Gastroesophageal sphincter (tissue), 4 donors: Measurements from ENCODE around the gene DNALI1. TPM values are rescaled to one million over a fixed set of nuclear protein-coding genes. Genes with fewer than 3 reads are reported as not detected.

Experiments used
- ATAC-seq: fragments of 150-250 bp; one replicate; pipeline ENCODE4 v1.9.1; 2016; ENCODE audit warnings: mild to moderate bottlenecking, moderate library complexity
- H3K27ac ChIP-seq, 4 donors: fragments of 200-600 bp; sonication (generic) in 3 of 4; 1 replicate in 3 of 4; 2 replicates in 1 of 4; pipeline ENCODE4 v1.5.1; 2016 to 2019
- H3K27me3 ChIP-seq: fragments of 200-600 bp; sonication (generic); one replicate; pipeline ENCODE4 v1.5.1; 2019
- H3K36me3 ChIP-seq, 2 donors: fragments of 200-600 bp; sonication (generic); one replicate each; pipeline ENCODE4 v1.5.1; 2019; ENCODE audit warnings: control low read depth in 1 of 2
- H3K4me1 ChIP-seq, 3 donors: fragments of 200-600 bp; sonication (generic); 1 replicate in 2 of 3; 2 replicates in 1 of 3; pipeline ENCODE4 v1.5.1; 2016 to 2019; ENCODE audit warnings: control low read depth in 2 of 3
- H3K4me3 ChIP-seq, 2 donors: fragments of 200-600 bp; sonication (generic); one replicate each; pipeline ENCODE4 v1.5.1; 2019; ENCODE audit warnings: mild to moderate bottlenecking in 1 of 2, moderate library complexity in 1 of 2
- H3K9me3 ChIP-seq, 3 donors: fragments of 200-600 bp; sonication (generic); one replicate each; pipeline ENCODE4 v1.5.1; 2017 to 2019; ENCODE audit warnings: control low read depth in 2 of 3
- CTCF ChIP-seq, 4 experiments: fragments of 200-600 bp in 2 of 4; fragments of 450-650 bp in 2 of 4; sonication (generic) in 1 of 4; IDR thresholded peaks; one replicate each; pipeline ENCODE4 v1.5.1; 2017 to 2019; ENCODE audit warnings: antibody characterized with exemption in 4 of 4, mild to moderate bottlenecking in 2 of 4, moderate library complexity in 2 of 4
- EP300 ChIP-seq: sonication (generic); formaldehyde crosslinking; IDR thresholded peaks from one replicate; pipeline ENCODE4 v1.6.1; 2017; ENCODE audit warnings: antibody characterized with exemption, mild to moderate bottlenecking
- POLR2A ChIP-seq, 2 donors: fragments of 450-650 bp; IDR thresholded peaks; one replicate each; pipeline ENCODE4 v1.6.1; 2017; ENCODE audit warnings: antibody characterized with exemption in 2 of 2, mild to moderate bottlenecking in 2 of 2, moderate library complexity in 1 of 2
- POLR2AphosphoS5 ChIP-seq: sonication (generic); formaldehyde crosslinking; IDR thresholded peaks from one replicate; pipeline ENCODE4 v1.6.1; 2017; ENCODE audit warnings: antibody characterized with exemption
- WGBS, 2 donors: methylation state at CpG; one replicate each; pipeline ENCODE4 v1.1.5; 2018; ENCODE audit warnings: low coverage in 1 of 2; 5-methylcytosine and 5-hydroxymethylcytosine counted together
- small RNA-seq, 4 donors: library from RNA; depleted of rRNA; stranded (forward); fragments of <200 nt; gene quantifications; one replicate each; pipeline ENCODE3, GENCODE V24; 2016
- total RNA-seq, 4 donors: library from RNA; depleted of rRNA; stranded (reverse); fragments of >200 nt; gene quantifications; one replicate each; pipeline ENCODE4 v1.1.0, GENCODE V29; 2016

Gene DNALI1
- total RNA-seq, 4 donors from 2014 or later, result 10.2 to 15.7 (median 12.6) TPM

- H3K27ac ChIP-seq, result no peak overlapping the region
- H3K27me3 ChIP-seq, result peaks cover 25% of the 10 kb centered on the region
- no peaks in the 10 kb centered on the region for H3K9me3 ChIP-seq
- ATAC-seq, result no peak
- H3K4me1 ChIP-seq, result no peaks in the 10 kb centered on the region
- H3K4me3 ChIP-seq, result no peak overlapping the region
- TF ChIP-seq EP300 (no peak), POLR2A (IDR thresholded peaks at IDR 0.05) (no peak)
- WGBS, 2 donors, result 27% methylated on average over 2 of the region's 2 CpGs
- no peaks in the 10 kb centered on the region for H3K36me3 ChIP-seq
Observed at GRCh38 chr1:37609002-37609401, 52.3 kb downstream of the DNALI1 start.

- ATAC-seq, result no peak
- H3K27ac ChIP-seq, result no peak overlapping the region
- H3K27me3 ChIP-seq, result peaks cover 35% of the 10 kb centered on the region
- H3K9me3 ChIP-seq, result no peaks in the 10 kb centered on the region
- no peaks in the 10 kb centered on the region for H3K4me1 ChIP-seq
- no peak for TF ChIP-seq POLR2AphosphoS5
- TF ChIP-seq EP300, result no peak
- no peak for TF ChIP-seq POLR2A (IDR thresholded peaks at IDR 0.05)
- no peak for TF ChIP-seq CTCF (IDR thresholded peaks at IDR 0.05)
- WGBS, 2 donors, result 62 to 92% methylated on average over 2 of the region's 2 CpGs
- H3K36me3 ChIP-seq, result no peaks in the 10 kb centered on the region
- no peak overlapping the region for H3K4me3 ChIP-seq
Observed at GRCh38 chr1:37609994-37610393, 53.3 kb downstream of the DNALI1 start.

- H3K4me3 ChIP-seq, result no peak overlapping the region
- H3K27me3 ChIP-seq, result peaks cover 52% of the 10 kb centered on the region
- no peak for TF ChIP-seq CTCF (IDR thresholded peaks at IDR 0.05)
- no peak for TF ChIP-seq POLR2AphosphoS5
- TF ChIP-seq POLR2A (IDR thresholded peaks at IDR 0.05), result no peak
- TF ChIP-seq EP300, result no peak
- ATAC-seq, result no peak
- H3K4me1 ChIP-seq, result no peaks in the 10 kb centered on the region
- no peak overlapping the region for H3K27ac ChIP-seq
- no peaks in the 10 kb centered on the region for H3K9me3 ChIP-seq
- H3K36me3 ChIP-seq, result no peaks in the 10 kb centered on the region
- WGBS, 2 donors, result 0 to 70% methylated on average over 1 to 3 of the region's 4 CpGs
Observed at GRCh38 chr1:37612186-37612585, 55.4 kb downstream of the DNALI1 start.

GRCh38 chr1:37614105-37614504 is 57.4 kb downstream of the DNALI1 start:
- no peak for ATAC-seq
- peaks cover 61% of the 10 kb centered on the region for H3K27me3 ChIP-seq
- no peak overlapping the region for H3K4me3 ChIP-seq
- H3K27ac ChIP-seq, result no peak overlapping the region
- H3K36me3 ChIP-seq, result no peaks in the 10 kb centered on the region
- no peaks in the 10 kb centered on the region for H3K9me3 ChIP-seq
- TF ChIP-seq POLR2AphosphoS5 (no peak), CTCF (IDR thresholded peaks at IDR 0.05) (no peak), POLR2A (IDR thresholded peaks at IDR 0.05) (no peak), EP300 (no peak)
- no peaks in the 10 kb centered on the region for H3K4me1 ChIP-seq
- no CpG with 5 or more reads among the region's 5 CpGs for WGBS, 2 donors

- H3K36me3 ChIP-seq, result no peaks in the 10 kb centered on the region
- ATAC-seq, result no peak
- WGBS, 2 donors, result 68% methylated on average over 6 of the region's 14 CpGs; no CpG with 5 or more reads in 1 of the 2 donors
- no peaks in the 10 kb centered on the region for H3K4me1 ChIP-seq
- no peak overlapping the region for H3K27ac ChIP-seq
- no peaks in the 10 kb centered on the region for H3K9me3 ChIP-seq
- TF ChIP-seq POLR2AphosphoS5 (no peak), CTCF (IDR thresholded peaks at IDR 0.05) (no peak), POLR2A (IDR thresholded peaks at IDR 0.05) (no peak), EP300 (no peak)
- H3K27me3 ChIP-seq, result peaks cover 82% of the 10 kb centered on the region
- no peak overlapping the region for H3K4me3 ChIP-seq
Observed at GRCh38 chr1:37616330-37616729, 59.6 kb downstream of the DNALI1 start.

Small RNAs within 50 kb of the gene (small RNA-seq; reads per million reads assigned to genes)
- 0 reads per million in 4 donors for gene AL034379.1

Other genes starting within 250 kb of the DNALI1 start
- 10 to 100 TPM in 2 of 4 donors, 1 to 10 TPM in 2; 7.3 to 14.4 (median 10.6) TPM for gene ZC3H12A, start 82.4 kb upstream of the DNALI1 start, total RNA-seq
- gene MEAF6, start 42.2 kb upstream of the DNALI1 start, total RNA-seq, result 100 to 1,000 TPM in 2 of 4 donors, 10 to 100 TPM in 2; 89.7 to 129 (median 100) TPM
- gene SNIP1, start 2.6 kb upstream of the DNALI1 start, total RNA-seq, result 10 to 100 TPM; 10.3 to 17.8 (median 14.1) TPM
- gene GNL2, start 39.0 kb downstream of the DNALI1 start, total RNA-seq, result 10 to 100 TPM; 26.7 to 43.2 (median 29.7) TPM
- gene RSPO1, start 78.0 kb downstream of the DNALI1 start, total RNA-seq, result 1 to 10 TPM in 3 of 4 donors, under 1 TPM in 1; 0.47 to 4.0 (median 2.5) TPM
- 1 to 10 TPM in 1 of 4 donors, under 1 TPM in 3; 0.13 to 1.1 (median 0.67) TPM for gene CDCA8, start 135.6 kb downstream of the DNALI1 start, total RNA-seq
- gene EPHA10, start 208.2 kb downstream of the DNALI1 start, total RNA-seq, result under 1 TPM; 0.12 to 0.93 (median 0.51) TPM
- 1 to 10 TPM; 1.5 to 2.8 (median 2.7) TPM for gene MANEAL, start 236.9 kb downstream of the DNALI1 start, total RNA-seq